SIG-M5 (cell line): ENCODE measurements around the gene B4GALT6.

Source experiments
- DNase-seq: peaks from one replicate; lab custom pipeline; 2025; lab: John Stamatoyannopoulos, UW

B4GALT6 gene

DNA sequence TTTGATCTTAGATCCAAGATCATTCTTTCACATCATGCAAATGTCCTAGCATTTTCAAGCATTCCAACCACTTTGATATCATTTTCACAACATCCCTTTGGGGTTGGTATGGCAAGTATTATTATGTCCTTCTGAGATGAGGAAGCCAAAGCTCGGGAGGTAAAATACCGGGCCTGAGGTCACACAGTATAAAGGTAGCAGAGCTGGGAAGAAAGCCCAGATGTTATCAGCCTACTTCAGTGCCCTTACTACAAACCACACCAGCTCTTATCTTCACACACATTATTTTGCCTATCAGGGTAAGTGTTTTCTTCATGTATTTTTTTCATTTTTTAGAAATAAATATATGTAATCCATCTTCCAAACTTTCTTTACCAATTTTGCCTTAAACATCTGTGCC lies 4.2 kb upstream of the B4GALT6 start:
- no peak for DNase-seq

DNA sequence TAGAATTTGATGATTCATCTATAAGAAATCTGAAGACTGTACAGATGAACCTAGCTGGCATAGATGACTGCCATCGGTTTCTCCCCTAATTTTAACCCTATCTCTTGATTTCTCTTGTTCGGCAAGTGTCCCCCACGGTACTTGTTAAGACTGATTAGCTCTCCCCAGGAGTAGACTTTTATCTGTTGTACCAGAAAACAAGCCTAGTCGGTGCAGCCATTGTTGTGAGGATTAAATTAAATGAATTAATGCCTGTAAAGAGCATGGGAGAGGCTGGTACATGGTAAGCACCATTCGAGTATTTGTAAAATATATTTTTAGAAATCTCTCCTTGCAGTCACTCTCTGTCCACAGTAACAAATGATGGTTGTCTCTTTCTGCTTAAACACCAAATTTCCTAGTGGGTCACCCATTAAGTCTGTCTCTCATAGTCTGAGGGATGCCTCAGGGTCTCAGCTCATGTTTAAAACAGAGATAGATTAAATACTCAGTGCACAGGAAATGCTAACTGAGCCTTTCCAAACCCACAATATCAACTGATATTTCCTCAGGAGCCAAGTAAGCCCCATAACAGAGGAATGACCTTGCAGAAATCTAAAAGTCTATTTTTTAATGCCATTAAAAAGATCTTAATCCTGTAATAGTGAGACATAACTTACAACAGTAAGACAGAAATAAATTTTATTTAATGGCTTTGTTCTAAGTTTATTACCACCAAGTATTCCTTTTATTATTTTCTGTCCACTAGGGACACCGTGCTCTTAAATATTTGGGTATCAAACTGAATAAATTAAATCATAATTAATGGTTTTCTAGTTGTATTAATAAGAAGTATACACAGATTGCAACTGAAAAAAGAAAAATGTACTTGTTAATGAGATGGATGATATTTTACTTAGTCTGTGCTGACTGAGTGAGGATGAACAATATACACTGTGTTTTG lies 2.9 kb upstream of the B4GALT6 start:
- DNase-seq = no peak

DNA sequence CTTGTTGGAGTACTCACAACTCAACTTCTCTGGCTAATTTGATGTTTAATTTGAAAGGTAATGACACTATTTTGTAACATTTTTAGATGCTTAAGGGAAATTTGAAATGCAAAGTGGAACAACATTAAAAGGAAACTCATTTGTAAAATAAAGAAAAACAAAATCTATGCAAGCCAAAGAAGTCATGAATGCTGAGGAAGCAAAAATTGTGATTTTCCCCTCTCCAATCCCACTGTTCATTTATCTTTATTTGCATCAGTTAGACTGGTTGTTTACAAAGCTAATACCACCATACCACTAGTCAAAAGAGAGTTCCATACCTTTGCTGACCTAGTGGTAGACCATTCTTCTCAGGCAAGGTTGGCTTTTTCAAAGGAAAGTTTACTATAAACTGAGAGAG lies 2.2 kb upstream of the B4GALT6 start:
- DNase-seq = no peak

DNA sequence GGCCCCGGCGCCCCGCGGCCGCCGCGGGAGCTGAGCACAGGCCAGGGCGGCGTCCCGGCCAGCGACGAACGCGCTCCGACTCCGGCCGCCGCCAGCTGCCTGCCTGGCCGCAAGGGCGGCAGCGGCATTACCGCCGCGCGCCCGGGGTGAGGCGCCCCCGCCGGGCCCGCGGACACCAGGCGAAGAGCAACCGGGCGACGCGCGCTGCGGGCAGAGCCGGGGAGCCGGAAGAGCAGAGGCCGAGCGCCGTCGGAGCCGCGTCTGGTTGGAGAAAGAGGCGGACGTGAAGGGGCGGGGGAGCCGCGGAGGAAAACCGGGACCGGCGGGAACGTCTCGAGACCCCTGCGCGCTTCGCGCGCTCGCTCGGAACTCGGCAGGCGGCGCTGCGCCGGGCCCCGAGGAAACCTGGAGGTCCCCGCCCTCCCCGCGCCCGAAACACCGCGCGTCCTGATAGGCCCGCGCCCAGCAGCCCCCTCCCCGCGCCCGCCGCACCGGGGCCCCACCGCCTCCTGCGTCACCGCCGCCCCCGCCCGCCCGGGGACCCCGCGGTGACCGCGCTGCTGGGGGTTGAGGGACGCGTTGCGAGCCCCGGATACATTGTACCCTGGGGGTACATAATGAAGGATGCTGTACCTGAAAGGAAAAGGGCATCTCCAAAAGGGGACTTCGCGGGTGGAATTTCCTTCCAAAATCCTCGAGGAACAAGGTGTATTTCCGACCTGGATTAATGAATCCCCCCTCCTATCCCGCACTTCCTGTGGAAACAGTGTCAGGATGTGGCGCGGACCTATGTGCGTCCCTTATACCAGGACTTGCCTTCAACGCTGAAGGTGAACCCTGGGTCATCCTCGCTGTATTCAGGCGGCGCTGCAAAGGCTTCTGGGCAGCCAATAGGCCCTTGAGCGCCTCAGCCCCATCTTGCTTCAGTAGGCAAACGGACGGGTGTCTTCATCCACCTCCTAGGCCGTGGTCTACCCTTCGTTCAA lies 1.0 kb upstream of the B4GALT6 start:
- no peak for DNase-seq

DNA sequence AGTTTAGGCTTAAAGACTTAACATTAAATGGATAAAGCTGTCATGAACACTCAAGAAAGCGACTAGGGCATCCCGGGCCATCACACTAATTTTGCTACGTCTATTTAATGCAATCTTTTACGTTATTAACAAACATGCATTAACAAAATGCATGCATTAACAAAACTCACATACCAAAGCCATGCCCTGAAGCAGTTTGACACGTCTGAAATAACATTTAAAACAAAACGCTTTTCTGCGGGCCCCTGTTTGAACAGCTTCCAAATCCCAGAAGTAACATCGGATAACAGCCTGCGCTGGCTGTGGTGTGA lies 458 bp downstream of the B4GALT6 start:
- no peak for DNase-seq

DNA sequence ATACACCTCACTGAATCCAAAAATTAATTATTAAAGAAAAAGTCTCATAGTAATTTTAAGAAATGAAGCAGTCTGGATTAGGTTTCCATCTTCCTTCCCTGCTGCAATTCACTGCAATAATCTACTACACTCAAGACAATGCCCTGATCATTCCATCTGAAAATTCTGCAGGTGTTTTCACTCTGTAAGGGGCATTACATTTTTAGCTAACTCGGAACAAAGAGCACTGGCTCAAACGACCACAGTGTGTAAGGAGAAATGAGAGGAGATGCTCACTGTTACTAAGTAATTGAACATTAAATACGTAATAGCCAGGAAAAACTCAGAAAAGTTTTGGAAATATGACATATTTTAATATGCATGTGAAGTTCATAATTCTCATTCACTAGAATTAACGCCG lies 1.3 kb downstream of the B4GALT6 start:
- no peak for DNase-seq

DNA sequence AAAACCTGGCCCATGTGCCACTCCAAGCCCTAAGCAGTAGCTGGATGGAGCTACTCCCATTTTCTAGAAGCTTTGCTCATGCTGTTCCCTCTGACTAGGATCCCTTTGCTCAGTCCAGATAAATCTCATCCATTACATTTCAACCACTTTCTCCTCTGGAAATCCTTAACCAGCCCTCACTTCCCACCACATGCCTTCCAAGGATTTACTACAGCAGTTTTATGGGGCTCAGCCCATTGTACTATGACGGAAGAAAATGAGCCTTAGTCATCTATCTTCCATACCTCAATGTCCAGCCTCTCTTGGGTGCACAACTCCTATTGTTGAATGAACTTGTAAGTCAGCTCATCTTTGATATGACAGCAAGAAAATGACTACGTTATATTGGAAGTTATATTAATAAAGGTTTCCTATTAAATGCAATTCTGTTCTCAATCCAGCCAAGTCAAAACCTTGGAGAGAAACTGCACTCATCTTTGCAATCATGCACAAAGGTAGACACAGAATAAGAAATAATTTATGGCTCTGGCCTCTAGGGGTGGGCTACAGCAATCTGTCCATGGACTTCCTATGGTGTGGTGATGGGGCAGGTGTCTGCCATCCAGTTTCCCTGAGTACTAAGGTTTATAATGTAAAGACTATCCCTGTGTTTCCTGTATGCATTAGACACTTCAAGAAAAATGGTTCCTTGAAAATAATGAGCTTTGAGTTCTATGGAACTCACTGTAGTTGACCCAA lies 3.4 kb downstream of the B4GALT6 start:
- no peak for DNase-seq

DNA sequence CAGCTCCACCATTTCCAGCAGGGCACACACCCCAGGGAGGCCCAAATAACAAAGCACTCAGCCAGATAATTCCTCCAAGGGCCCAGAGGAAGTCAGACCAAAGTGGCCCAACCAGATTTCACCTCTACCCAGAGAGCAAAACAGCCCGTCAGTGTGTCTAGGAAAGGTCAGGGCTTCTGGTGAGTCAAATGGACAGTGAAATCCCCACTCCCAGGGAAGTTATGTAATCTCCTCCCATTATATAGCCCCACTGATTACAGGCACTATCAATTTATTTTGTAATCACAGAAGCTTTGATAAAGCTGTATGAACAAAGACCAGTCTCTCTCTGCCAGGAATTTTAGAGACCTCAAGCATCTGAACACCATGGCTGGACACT lies 4.0 kb downstream of the B4GALT6 start:
- no peak for DNase-seq

DNA sequence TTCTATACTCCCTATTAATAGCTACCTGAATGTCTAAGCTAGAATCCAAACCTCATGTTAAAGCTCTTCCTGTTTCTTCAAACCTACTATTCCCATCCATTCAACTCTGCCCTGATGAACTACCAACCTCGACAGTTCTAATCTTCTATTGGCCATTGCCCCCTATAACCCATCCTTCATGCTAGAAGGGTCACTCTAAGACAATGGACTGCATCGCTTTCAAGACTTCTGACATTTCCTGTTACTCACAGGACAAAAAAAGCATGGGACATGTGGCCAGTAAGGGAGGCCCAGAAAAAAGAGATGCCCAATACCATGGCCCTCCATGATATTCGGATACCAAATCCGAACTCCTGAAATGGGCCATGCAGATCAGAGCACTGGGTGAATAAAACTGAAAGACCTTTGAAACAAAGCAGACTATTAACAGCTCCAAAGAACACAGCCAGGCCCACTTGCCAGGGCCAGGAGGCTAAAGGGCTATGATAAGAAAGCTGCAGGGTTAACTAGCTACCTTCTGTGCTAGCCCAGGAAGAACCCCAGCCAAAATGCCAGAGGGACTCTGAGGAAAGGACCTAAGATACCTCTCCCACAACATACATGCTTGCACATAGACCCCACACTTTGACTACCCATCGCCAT lies 4.5 kb downstream of the B4GALT6 start:
- no peak for DNase-seq

DNA sequence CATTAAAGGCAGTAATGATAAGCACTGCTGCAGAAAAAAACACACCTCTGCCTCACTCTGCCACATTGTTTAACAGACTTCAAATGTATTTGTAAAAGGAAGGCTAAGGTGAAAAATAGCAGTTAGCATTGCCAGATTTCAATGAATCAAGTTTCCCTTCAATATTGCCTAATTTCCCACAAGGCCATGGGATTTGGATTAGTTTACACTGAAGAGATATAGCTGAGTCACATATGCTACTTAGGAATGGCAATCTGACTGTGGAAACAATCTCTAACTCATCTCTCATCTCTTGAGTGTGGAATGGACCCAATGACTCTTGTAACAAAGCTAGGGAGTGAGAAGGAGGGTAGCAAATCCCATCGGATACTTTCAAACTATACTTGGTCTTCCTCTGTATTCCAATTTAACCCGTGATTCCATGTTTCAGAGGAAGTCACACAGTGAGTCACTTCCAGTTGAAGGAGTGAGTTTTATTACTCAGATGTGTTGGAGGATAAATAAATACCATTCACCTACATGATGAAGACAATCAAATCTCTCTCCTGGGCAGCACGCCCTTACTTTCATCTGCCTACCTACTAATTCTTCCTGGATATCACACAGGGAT lies 5.1 kb downstream of the B4GALT6 start:
- no peak for DNase-seq

DNA sequence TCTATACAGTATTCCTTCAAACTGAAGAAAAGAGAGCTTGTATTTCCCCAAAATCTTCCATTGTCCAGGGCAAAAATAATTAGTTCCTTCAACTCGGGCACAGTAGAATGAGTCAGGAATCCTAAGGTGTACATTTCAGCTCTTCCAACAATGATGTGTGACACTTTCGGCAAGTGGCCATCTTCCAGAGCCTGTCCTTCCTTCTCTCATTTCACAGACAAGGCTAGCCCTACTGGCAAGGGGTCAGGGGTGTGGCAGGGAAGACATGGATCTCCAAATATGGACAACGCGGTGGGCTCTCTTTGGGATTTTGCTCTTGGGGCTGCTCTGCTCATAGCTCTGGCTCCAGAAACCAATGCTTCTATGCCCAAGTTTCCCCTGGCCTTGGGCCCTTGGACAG lies 6.0 kb downstream of the B4GALT6 start:
- DNase-seq = no peak

DNA sequence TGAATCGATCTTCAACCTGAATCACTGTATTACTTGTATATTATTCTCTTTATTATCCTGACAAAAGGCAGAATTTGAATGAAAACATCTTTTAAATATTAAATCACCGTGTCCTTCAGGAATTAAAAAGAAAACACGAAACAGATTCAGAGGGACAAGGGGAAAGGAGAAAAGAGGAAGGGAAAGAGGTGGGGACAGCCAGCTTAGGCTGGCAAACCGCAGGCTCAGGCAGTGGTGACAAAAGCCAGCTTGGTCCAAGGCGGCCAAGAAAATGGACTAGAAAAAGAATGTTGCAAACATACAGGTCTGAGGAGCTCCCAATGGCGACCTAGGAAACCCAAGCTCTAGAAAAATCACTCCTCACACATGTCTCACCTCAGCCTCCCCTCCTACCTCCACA lies 6.8 kb downstream of the B4GALT6 start:
- DNase-seq = no peak

DNA sequence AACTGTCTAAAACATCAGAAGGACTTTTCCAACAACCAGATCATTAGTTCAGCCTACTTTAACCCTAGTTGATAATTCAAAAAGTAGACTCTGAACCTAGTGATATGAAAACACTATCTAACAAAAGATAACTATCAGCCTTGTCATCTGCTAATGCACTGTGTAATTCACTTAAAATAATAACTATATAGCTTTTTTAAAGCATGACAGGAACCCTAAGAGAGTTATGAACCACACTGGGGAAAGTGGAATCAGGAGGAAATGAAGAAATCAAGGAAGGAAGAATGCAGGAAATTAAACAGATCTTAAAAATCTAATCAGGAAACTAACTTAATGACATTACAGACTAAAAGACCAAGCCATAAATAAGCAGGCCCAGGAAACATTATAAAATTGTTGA lies 9.0 kb downstream of the B4GALT6 start:
- DNase-seq = no peak

DNA sequence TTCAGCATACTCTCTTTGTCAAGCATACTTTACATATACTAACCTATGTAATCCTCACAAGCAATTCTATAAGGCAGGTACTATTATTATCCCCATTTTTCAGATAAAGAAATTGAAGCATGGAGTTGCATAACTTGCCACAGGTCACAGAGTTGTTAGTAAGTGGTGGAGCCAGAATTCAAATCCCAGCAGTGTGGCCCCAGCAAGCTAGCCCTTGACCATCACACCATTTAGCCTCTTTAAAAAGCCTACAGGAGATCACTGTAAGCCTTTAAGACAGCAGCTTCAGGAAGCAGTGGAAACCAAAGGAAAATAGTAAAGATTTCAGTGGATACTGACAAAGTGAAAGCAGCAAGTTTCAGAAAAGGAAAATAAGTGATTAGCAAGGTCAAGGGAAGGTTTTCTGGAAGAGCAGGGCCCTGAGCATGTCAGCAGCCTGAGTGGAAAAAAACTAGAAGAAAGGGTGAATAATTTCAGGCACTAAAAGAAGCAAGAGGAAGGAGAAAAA lies 11.7 kb downstream of the B4GALT6 start:
- DNase-seq = no peak

DNA sequence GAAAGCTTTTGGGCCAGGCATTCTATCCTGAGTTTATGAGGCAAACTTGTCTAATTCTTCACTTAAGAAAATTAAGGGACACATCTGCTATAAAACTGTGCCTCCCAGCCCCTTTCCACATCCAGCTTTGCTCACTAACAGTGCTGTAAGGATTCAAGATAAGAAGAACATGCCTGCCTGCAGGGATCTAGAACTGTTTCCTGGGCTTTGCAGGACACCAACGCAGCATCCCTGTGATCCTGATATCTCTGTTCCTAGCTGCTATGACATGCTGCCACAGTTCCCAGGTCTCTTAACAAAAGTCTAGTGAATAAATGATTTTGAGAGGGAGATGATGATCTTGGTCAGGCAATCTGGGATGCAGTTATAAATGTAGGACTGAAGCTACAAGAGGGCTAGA lies 12.4 kb downstream of the B4GALT6 start:
- DNase-seq = no peak

DNA sequence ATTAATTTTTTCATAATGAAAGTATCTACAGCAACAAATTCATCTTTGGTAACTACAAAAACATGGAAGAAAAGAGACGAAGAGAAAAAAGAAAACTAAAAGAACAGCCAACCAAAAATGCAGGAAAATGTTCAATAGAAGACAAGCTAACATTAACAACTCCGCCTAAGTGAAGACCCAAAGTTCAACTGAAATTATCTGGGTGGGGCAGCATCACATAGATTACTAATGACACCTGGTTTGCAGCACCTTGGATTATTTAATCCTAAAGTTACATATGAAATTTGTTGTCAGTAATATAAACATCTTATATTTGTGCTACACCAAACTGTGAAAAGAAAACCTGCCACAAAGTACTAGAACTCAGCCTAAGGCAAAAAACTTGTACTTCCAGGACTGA lies 14.8 kb downstream of the B4GALT6 start:
- DNase-seq = no peak

DNA sequence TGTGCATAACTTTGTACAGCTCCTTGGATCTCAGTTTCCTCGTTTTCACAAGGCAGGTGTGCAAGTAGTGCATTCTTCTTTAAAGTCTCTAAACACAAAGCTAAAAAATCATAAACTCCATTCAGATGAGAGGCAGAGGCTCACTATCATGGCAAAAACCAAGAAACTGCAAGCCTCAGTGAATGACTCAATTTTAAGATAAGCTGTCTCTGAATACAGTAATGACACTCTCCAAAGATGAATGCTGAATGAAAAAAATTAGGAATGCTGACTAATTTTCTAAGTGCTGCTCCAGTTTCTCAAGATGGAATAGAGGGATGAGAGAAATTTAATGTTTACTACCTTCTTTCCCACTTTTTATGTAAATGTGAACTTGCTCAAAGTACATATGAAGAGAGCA lies 17.2 kb downstream of the B4GALT6 start:
- no peak for DNase-seq

DNA sequence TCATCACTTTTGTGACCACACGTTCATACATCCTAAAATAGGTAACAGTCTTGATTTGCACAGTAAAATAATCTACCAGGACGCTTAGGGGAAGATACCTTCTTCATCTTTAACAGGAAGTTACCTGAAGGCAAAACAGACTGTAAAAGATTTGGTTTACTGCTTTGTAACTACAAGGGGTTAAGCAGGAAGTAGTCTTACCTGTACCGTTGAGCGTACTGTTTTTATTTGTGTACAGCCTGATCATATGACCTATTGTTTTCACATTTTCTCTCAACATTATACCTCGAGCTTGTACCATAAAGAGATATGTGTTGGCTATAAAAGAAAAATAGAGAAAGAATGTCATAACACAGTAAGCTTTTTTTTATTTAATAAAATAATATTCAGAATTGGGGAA lies 18.3 kb downstream of the B4GALT6 start:
- DNase-seq = no peak

DNA sequence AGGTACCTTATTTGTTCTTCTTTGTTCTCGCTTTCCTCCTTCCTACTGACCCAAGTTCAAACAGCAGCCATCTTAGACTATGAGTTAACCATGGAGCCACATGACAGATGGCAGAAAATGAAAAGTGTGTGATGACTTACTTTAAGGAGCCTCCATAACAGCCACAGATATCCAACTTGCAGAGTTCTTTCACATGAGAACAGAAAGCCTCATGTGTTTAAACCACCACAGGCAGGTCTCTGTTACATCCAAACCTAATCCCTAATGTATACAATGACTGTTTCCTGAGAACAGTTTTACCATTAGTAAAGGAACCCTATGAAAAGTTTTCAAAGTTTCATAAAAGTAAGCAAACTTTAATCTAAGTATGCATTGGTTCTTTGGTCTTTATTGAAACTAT lies 20.3 kb downstream of the B4GALT6 start:
- DNase-seq = no peak

DNA sequence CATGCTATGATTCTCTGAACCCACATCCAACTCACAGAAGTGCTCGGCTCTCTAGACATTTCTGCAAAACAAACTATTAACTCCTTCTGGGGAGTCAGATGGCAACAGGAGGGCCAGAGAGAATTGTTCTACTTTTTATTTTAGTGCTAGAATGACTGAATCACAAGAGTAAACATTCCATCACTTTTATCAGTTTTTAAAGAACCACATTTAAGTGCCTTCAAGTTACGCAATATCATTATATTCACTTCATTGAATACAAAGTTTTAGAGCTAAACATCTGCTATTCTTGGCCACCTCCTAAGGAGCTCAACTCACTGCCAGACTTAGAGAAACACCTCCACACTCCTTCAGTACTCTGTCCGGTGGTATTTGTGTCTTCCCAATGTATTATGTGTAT lies 22.4 kb downstream of the B4GALT6 start:
- DNase-seq = no peak

DNA sequence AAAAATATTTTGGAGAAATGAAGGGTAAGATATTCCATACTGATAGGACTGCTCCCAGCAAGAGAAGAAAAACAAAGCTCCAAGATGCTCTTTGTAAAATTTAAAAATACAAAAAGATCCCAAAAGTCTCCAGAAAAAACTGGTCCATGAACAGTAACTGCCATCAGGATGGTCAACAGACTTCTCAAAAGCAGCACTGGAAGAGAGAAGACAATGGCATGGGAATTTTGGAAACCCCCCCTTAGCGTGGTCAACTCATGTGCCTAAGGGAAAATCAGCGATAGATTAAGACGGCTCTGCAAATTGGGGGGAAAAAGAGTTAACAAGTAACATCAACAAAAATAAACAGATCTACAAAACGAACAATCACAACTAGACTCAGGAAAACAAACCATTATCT lies 23.6 kb downstream of the B4GALT6 start:
- DNase-seq = no peak
